ENCODE data around the gene AEBP1. TPM values are rescaled to one million over a fixed set of nuclear protein-coding genes. Genes with fewer than 3 reads are reported as not detected.

Gene AEBP1
- total RNA-seq, 4 donors from 2014 or later = 20.1 to 127 (median 58.0) TPM

GRCh38 chr7:44127161-44127560, 23.0 kb downstream of the AEBP1 start:
- Histone ChIP-seq H3K4me1 (peaks cover 0 to 6% (median 0%) of the 10 kb centered on the region in 4 donors), H3K27ac (no peak overlapping the region), H3K27me3 (no peaks in the 10 kb centered on the region), H3K9me3 (no peaks in the 10 kb centered on the region), H3K36me3 (no peaks in the 10 kb centered on the region), H3K4me3 (no peak overlapping the region)
- no peak for DNase-seq
- no peak for TF ChIP-seq POLR2A (IDR thresholded peaks at IDR 0.05)
- TF ChIP-seq CTCF (IDR thresholded peaks at IDR 0.05) = no peak

GRCh38 chr7:44128721-44129582, 24.8 kb downstream of the AEBP1 start:
- no peaks in the 10 kb centered on the region for H3K27me3 ChIP-seq
- no peaks in the 10 kb centered on the region for H3K36me3 ChIP-seq
- no peak overlapping the region for H3K4me3 ChIP-seq
- TF ChIP-seq CTCF (IDR thresholded peaks at IDR 0.05) (no peak), POLR2A (IDR thresholded peaks at IDR 0.05) (no peak)
- no peak overlapping the region for H3K27ac ChIP-seq
- DNase-seq = no peak
- no peaks in the 10 kb centered on the region for H3K9me3 ChIP-seq
- H3K4me1 ChIP-seq = no peaks in the 10 kb centered on the region

- no peaks in the 10 kb centered on the region for H3K4me1 ChIP-seq
- no peak overlapping the region for H3K27ac ChIP-seq
- peak in 2 of 6 experiments; percentile 19 to 22 for TF ChIP-seq CTCF (IDR thresholded peaks at IDR 0.05)
- no peak for TF ChIP-seq POLR2A (IDR thresholded peaks at IDR 0.05)
- no peaks in the 10 kb centered on the region for H3K36me3 ChIP-seq
- DNase-seq = no peak
- no peak overlapping the region for H3K4me3 ChIP-seq
- H3K9me3 ChIP-seq = no peaks in the 10 kb centered on the region
- no peaks in the 10 kb centered on the region for H3K27me3 ChIP-seq
Observed at GRCh38 chr7:44131173-44132029, 27.3 kb downstream of the AEBP1 start.

GRCh38 chr7:44132039-44132438, 27.9 kb downstream of the AEBP1 start:
- Histone ChIP-seq H3K36me3 (no peaks in the 10 kb centered on the region), H3K27ac (no peak overlapping the region), H3K4me1 (no peaks in the 10 kb centered on the region), H3K4me3 (no peak overlapping the region), H3K27me3 (no peaks in the 10 kb centered on the region), H3K9me3 (no peaks in the 10 kb centered on the region)
- no peak for TF ChIP-seq CTCF (IDR thresholded peaks at IDR 0.05)
- TF ChIP-seq POLR2A (IDR thresholded peaks at IDR 0.05) = no peak
- no peak for DNase-seq

GRCh38 chr7:44133295-44133694, 29.1 kb downstream of the AEBP1 start:
- Histone ChIP-seq H3K36me3 (no peaks in the 10 kb centered on the region), H3K9me3 (no peaks in the 10 kb centered on the region), H3K27me3 (no peaks in the 10 kb centered on the region), H3K4me1 (no peaks in the 10 kb centered on the region), H3K4me3 (no peak overlapping the region), H3K27ac (no peak overlapping the region)
- TF ChIP-seq CTCF (IDR thresholded peaks at IDR 0.05) (no peak), POLR2A (IDR thresholded peaks at IDR 0.05) (no peak)
- no peak for DNase-seq
